HG03097 (cell line): ENCODE data around the gene KIF13A.
"Not testable (repeated sequence)": the region's sequence is repeated elsewhere in the genome, so short reads cannot be mapped to it uniquely, and the experiment has no call there.

ENCODE experiments used
- ATAC-seq: cut with Tn5 transposase; IDR thresholded peaks from one replicate; pipeline ENCODE4 v1.9.1; 2021; ENCODE audit not compliant: unreplicated experiment, low FRiP score

Gene KIF13A

GRCh38 chr6:17987447-17987696, at the start of gene KIF13A:
TSS of gene KIF13A (minus strand) at chr6:17987635. CDS start at chr6:17987463, 172 bp downstream.
- peak; percentile 3 for ATAC-seq

GRCh38 chr6:18036781-18037180, 49.3 kb upstream of the KIF13A start:
- ATAC-seq, result no peak

GRCh38 chr6:18035330-18035854, 48.0 kb upstream of the KIF13A start:
- no peak for ATAC-seq

- ATAC-seq, result no peak
These were observed 47.4 kb upstream of the KIF13A start for GRCh38 chr6:18034798-18035202.

GRCh38 chr6:18031680-18032256, 44.3 kb upstream of the KIF13A start:
- no peak for ATAC-seq

- ATAC-seq, result no peak
These were observed 43.8 kb upstream of the KIF13A start for GRCh38 chr6:18031189-18031588.

GRCh38 chr6:18028332-18028731, 40.9 kb upstream of the KIF13A start:
- ATAC-seq, result no peak

GRCh38 chr6:18025596-18025995, 38.2 kb upstream of the KIF13A start:
- ATAC-seq, result no peak

GRCh38 chr6:18024876-18025275, 37.4 kb upstream of the KIF13A start:
- ATAC-seq, result no peak

GRCh38 chr6:18023891-18024290, 36.5 kb upstream of the KIF13A start:
- no peak for ATAC-seq

GRCh38 chr6:18022398-18023231, 35.2 kb upstream of the KIF13A start:
- ATAC-seq, result no peak

- ATAC-seq, result no peak
These were observed 33.9 kb upstream of the KIF13A start for GRCh38 chr6:18021166-18021850.

- not testable (repeated sequence) for ATAC-seq
These were observed 33.1 kb upstream of the KIF13A start for GRCh38 chr6:18020545-18020944.

GRCh38 chr6:18019539-18020534, 32.4 kb upstream of the KIF13A start:
- ATAC-seq, result no peak

- not testable (repeated sequence) for ATAC-seq
These were observed 31.7 kb upstream of the KIF13A start for GRCh38 chr6:18019133-18019532.

- ATAC-seq, result no peak
These were observed 29.3 kb upstream of the KIF13A start for GRCh38 chr6:18016698-18017097.

GRCh38 chr6:18016133-18016532, 28.7 kb upstream of the KIF13A start:
- ATAC-seq, result no peak

- ATAC-seq, result no peak
These were observed 23.9 kb upstream of the KIF13A start for GRCh38 chr6:18011287-18011686.

GRCh38 chr6:18010540-18010939, 23.1 kb upstream of the KIF13A start:
- not testable (repeated sequence) for ATAC-seq

GRCh38 chr6:18004256-18004985, 17.0 kb upstream of the KIF13A start:
- no peak for ATAC-seq
